ENCODE data around the gene CDKL5.

DNA sequence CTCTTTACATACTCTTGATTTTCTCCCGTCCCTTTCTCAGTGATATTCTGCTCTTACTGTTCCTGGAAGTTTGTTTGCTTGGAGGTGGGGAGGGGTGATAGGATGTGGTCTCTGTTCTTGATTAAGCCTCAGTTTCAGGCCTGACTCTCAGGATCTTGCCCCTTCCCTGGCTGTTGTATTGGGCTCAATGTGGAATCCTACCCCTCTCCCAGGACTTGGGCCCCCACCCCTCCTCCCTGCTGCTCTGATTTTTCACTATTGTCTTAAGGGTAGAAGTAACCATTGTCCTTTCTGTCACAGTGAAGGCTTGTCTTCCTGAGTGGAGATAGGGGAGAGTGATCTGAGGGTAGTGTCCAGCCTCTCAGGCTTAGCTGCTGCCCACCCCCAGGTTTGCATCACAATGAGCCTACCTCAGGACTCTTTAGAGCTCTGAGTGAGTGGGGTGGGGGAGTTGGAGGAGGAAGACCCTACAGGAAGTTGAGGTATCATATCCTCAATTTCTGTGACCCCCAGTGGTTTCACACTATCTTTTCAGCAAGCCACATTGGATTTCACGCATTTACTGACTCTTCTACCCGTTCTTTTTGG lies 16.5 kb downstream of the CDKL5 start:
- TF ChIP-seq FOXK2 (IDR thresholded peaks at IDR 0.05) (no peak), BHLHE40 (IDR thresholded peaks at IDR 0.05; ENCODE audit: borderline replicate concordance) (no peak), SUZ12 (IDR thresholded peaks at IDR 0.05) (no peak), ZNF384 (IDR thresholded peaks at IDR 0.05) (no peak), FOXM1 (IDR thresholded peaks at IDR 0.05; ENCODE audit: borderline replicate concordance) (no peak), FOXA1 (IDR thresholded peaks at IDR 0.05) (no peak), SP1 (IDR thresholded peaks at IDR 0.05) (no peak), HDGF (IDR thresholded peaks at IDR 0.05; ENCODE audit: borderline replicate concordance) (no peak), LEF1 (IDR thresholded peaks at IDR 0.05; ENCODE audit: borderline replicate concordance) (no peak), L3MBTL2 (conservative IDR thresholded peaks at IDR 0.05) (no peak)
